ENCODE measurements around the gene ZMYM4. TPM values are rescaled to one million over a fixed set of nuclear protein-coding genes. Genes with fewer than 3 reads are reported as not detected.

Gene ZMYM4
- polyA plus RNA-seq, 1 donor from 2014 or later, result 28.0 TPM

DNA sequence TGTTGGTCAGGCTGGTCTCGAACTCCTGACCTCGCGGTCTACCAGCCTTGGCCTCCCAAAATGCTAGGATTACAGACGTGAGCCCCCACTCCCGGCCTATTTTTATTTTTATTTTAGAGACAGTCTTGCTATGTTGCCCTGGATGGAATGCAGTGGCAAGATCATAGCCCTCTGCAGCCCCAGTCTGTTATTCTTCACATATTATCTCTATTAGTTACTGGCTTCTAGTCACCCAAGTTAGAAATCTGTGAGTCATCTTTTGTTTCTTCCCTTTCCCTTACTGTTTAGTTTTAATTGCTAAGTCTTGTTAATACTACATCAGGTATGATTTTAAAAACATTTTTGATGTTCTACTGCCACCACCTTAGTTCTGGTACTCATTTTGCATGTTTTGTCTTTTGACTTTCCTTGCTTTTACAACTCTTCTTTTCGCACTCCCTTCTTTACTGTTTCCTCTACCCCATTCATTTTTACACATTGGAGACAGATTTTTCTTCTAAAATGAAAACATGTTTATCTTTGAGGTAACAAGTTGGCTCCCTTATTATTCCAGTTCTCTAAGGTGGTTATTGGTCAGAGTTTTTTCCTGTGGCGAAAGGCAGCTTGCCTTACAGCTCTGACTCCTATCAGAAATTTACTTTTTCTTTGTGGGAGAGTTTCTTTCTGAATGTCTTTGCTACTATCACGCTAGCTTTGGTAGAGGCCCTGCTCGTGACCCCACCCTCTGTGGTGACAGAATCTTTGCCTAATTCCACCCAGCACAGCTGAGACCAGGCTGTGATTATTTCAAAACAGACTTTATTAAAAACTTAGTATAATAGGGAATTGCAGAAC is 19.5 kb downstream of the ZMYM4 start:
- Mint-ChIP-seq H3K27ac (no peak overlapping the region), H3K27me3 (no peaks in the 10 kb centered on the region), H3K36me3 (peaks cover 15% of the 10 kb centered on the region), H3K9me3 (no peaks in the 10 kb centered on the region), H3K4me1 (peaks cover 12 to 29% (median 21%) of the 10 kb centered on the region in 3 donors), H3K4me3 (no peak overlapping the region)

GRCh38 chr1:35288761-35289160 is 20.3 kb downstream of the ZMYM4 start:
- Mint-ChIP-seq H3K36me3 (peaks cover 15% of the 10 kb centered on the region), H3K4me1 (peaks cover 12 to 29% (median 21%) of the 10 kb centered on the region in 3 donors), H3K9me3 (no peaks in the 10 kb centered on the region), H3K27me3 (no peaks in the 10 kb centered on the region), H3K4me3 (no peak overlapping the region), H3K27ac (no peak overlapping the region)

DNA sequence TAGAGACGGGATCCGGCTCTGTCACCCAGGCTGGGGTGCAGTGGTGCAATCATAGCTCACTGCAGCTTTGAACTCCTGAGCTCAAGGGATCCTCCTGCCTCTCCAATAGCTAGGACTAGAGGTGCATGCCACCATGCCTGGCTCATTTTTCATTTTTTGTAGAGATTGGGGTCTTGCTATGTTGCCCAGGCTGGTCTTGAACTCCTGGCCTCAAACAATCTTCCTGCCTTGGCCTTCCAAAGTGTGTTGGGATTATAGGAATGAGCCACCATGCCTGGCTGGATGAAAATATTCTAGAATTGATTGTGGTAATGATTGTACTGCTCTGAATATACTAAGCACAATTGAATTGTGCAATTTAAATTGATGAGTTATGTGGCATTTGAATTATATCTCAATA is 21.9 kb downstream of the ZMYM4 start:
- Mint-ChIP-seq H3K9me3 (no peaks in the 10 kb centered on the region), H3K36me3 (peaks cover 7% of the 10 kb centered on the region), H3K4me1 (peaks cover 10 to 23% (median 18%) of the 10 kb centered on the region in 3 donors), H3K4me3 (no peak overlapping the region), H3K27me3 (no peaks in the 10 kb centered on the region), H3K27ac (no peak overlapping the region)

GRCh38 chr1:35294809-35295208 is 26.3 kb downstream of the ZMYM4 start:
- Mint-ChIP-seq H3K4me3 (no peak overlapping the region), H3K36me3 (peaks cover 7% of the 10 kb centered on the region), H3K9me3 (no peaks in the 10 kb centered on the region), H3K27me3 (no peaks in the 10 kb centered on the region), H3K4me1 (peaks cover 5 to 10% (median 10%) of the 10 kb centered on the region in 3 donors), H3K27ac (no peak overlapping the region)

DNA sequence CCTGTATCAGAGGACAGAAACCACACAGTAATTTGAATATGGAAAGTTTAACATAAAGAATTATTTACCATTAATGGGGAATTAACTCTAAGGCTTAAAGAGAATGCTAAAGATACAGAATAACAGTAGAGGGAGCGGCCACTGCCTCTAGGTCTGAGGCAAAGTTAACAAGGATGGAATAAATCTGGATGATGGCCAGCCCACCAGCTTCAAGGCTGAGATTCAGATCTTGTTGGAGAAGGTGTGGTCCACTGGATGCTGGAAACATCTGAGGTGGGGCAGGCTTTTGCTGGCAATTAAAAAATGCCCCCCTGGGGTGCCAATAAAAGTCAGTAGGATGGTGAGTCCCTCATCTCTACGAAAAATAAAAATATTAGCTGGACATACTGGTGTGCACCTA is 29.4 kb downstream of the ZMYM4 start:
- Mint-ChIP-seq H3K4me1 (peaks cover 5 to 11% (median 10%) of the 10 kb centered on the region in 3 donors), H3K36me3 (peaks cover 7% of the 10 kb centered on the region), H3K9me3 (no peaks in the 10 kb centered on the region), H3K27ac (peak overlapping the region in 1 of 3 donors; percentile 88), H3K4me3 (no peak overlapping the region), H3K27me3 (no peaks in the 10 kb centered on the region)

DNA sequence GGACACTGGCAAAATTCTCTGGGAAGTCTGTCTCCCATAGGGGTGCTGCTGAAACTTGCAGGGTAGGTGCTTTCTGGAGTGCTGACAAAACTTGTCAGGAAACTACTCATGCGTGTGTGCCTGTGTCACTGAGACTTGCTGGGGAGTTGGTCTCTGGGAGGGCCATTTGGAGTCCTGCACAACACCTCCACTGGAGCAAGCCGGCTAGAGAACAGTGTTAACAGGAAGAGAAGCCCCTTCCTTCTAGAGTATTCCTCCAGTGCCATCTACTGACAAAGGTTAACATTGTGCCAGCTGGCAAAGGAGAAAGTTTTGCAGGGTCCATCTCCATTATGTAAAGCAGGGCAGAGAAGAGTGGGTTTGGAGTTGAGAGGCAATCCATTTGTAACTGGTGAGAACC is 30.0 kb downstream of the ZMYM4 start:
- Mint-ChIP-seq H3K27me3 (no peaks in the 10 kb centered on the region), H3K4me3 (no peak overlapping the region), H3K36me3 (peaks cover 7% of the 10 kb centered on the region), H3K27ac (peak overlapping the region in 1 of 3 donors; percentile 88), H3K9me3 (no peaks in the 10 kb centered on the region), H3K4me1 (peaks cover 5 to 11% (median 10%) of the 10 kb centered on the region in 3 donors)

DNA sequence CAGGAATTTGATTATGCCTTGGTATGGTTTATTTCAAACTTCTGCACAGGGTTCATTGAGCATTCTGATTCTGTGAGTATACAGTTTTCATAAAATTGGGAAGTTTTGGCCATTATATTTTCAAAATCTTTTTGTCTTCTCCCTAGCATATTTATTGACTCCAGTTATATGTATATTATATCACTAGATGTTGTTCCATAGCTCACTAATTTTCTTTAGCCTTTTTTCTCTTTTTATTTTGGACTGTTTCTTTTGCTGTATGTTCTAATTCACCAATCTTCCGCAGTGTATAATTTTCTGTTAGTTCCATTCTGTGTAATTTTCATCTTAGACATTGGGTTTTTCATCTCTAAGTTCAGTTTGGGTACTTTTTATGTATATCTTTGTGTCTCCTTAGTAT is 31.9 kb downstream of the ZMYM4 start:
- Mint-ChIP-seq H3K4me3 (no peak overlapping the region), H3K9me3 (no peaks in the 10 kb centered on the region), H3K27me3 (no peaks in the 10 kb centered on the region), H3K36me3 (peaks cover 9% of the 10 kb centered on the region), H3K4me1 (peaks cover 5 to 13% (median 6%) of the 10 kb centered on the region in 3 donors), H3K27ac (peak overlapping the region in 1 of 3 donors; percentile 68)

DNA sequence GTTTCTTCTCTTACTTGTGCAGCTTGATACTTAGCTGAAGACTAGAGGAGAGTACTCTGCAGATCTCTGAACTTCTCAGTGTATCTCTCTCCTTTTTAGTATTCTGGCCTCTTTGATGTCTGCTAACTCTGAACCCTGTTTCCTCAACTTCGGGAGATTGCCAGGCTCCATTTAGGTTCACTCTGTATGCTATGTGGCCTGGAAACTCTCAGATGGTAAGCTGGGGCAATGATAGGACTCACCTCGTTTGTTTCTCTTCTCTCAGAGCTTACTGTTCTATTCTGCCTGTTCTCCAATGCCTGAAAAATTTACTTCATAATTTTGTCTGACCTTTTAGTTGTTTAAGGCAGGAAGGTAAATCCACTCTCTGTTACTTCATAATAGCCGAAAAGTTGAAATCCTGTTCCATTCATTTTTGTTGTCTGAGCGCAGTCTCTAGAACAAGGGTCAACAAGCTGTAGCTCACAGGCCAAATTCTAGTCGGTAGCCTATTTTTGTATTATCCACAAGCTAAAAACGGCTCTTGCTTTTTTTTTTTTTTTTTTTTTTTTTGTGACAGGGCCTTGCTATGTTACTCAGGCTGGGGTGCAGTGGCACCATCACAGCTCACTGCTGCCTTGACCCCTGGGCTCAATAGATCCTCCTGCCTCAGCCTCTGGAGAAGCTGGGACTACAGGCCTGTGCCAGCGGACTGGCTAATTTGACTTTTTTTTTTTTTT is 33.3 kb downstream of the ZMYM4 start:
- H3K36me3 Mint-ChIP-seq, result peaks cover 12% of the 10 kb centered on the region

DNA sequence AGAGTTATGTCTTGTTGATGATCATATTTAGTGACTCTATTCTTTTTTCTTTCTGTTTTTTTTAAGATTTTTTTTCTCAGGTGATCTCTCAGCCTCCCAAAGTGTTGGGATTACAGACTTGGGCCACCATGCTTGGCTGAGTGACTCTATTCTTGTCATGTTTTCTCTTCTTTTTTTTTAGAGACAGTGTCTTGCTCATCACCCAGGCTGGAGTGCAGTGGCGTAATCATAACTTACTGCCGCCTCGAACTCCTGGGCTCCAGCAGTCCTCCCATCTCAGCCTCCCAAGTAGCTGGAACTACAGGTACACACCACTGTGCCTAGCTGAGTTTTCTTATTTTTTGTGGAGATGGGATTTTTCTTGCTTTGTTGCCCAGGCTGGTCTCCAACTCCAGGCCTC is 36.9 kb downstream of the ZMYM4 start:
- Mint-ChIP-seq H3K27me3 (no peaks in the 10 kb centered on the region), H3K9me3 (no peaks in the 10 kb centered on the region), H3K36me3 (peaks cover 8% of the 10 kb centered on the region), H3K4me3 (no peak overlapping the region), H3K27ac (no peak overlapping the region), H3K4me1 (peaks cover 0 to 7% (median 4%) of the 10 kb centered on the region in 3 donors)

More for the DNA sequence above, 33.3 kb downstream of the ZMYM4 start:
- Mint-ChIP-seq H3K27me3 (no peaks in the 10 kb centered on the region), H3K4me1 (peaks cover 4 to 13% (median 13%) of the 10 kb centered on the region in 3 donors), H3K9me3 (no peaks in the 10 kb centered on the region), H3K4me3 (no peak overlapping the region), H3K27ac (no peak overlapping the region)

DNA sequence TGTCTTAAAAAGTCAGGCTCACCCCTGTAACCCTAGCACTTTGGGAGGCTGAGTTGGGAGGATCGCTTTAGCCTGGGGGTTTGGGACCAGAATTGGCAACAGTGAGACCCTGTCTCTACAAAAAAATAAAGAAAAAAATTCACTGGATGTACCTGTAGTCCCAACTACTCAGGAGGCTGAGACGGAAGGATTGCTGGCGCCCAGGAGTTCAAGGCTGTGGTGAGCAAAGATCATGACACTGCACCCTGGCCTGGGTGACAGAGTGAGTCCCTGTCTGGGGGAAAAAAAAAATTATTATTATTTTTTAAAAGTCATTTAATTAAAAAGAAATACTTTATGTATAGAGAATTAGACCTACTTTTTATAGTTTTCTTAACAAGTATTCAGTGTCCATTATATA is 47.1 kb downstream of the ZMYM4 start:
- Mint-ChIP-seq H3K4me1 (peaks cover 0 to 1% (median 1%) of the 10 kb centered on the region in 3 donors), H3K4me3 (peak overlapping the region in 1 of 4 donors; percentile 28)

DNA sequence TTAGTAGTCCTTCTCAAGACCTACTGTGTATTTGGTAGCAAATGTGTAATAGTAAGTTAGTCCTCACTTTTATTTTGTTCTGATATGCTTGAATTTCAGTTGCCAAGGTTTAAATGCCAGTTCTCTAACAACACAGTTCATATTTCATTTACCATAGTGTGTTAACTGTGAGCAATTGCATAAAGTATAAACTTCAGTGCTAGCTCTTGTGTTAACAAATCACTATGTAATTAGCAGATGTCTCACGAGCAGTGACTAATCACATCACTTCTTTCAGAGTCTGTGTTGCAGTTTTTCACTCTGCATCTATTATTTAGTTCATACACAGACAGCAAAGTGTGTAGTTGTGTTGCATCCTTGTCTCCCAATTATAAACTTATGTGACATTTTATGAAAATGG is 47.8 kb downstream of the ZMYM4 start:
- peaks cover 0 to 4% (median 1%) of the 10 kb centered on the region in 3 donors for H3K4me1 Mint-ChIP-seq

More for the DNA sequence above, 47.1 kb downstream of the ZMYM4 start:
- H3K9me3 Mint-ChIP-seq, result no peaks in the 10 kb centered on the region
- H3K27ac Mint-ChIP-seq, result no peak overlapping the region
- no peaks in the 10 kb centered on the region for H3K27me3 Mint-ChIP-seq
- H3K36me3 Mint-ChIP-seq, result peaks cover 5% of the 10 kb centered on the region

GRCh38 chr1:35319988-35320713 is 51.6 kb downstream of the ZMYM4 start:
- H3K27ac Mint-ChIP-seq, result no peak overlapping the region
- no peaks in the 10 kb centered on the region for H3K27me3 Mint-ChIP-seq
- H3K36me3 Mint-ChIP-seq, result peaks cover 12% of the 10 kb centered on the region

More for the DNA sequence above, 47.8 kb downstream of the ZMYM4 start:
- no peaks in the 10 kb centered on the region for H3K9me3 Mint-ChIP-seq
- no peak overlapping the region for H3K4me3 Mint-ChIP-seq
- H3K27me3 Mint-ChIP-seq, result no peaks in the 10 kb centered on the region
- peaks cover 5% of the 10 kb centered on the region for H3K36me3 Mint-ChIP-seq
- no peak overlapping the region for H3K27ac Mint-ChIP-seq

DNA sequence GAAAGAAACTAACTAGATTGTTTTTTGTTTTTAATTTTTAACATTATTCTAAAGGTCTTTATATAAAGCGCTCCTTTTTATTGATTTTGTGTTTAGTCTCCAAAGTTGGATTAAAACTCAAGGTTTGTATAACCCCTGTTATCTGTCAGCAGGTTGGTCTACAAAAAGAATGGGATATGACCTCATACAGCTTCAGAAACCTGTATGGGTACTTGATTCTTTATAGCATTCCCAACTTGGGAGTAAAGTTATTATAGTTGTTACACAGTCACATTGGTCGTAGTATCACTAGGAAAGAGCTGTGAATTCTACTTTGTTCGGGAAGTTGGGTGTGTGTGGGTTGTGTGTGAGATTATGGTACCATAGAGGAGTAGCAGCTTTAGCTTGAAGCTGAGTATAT is 52.4 kb downstream of the ZMYM4 start:
- Mint-ChIP-seq H3K9me3 (no peaks in the 10 kb centered on the region), H3K4me3 (no peak overlapping the region), H3K4me1 (peaks cover 1 to 8% (median 5%) of the 10 kb centered on the region in 3 donors), H3K36me3 (peaks cover 11% of the 10 kb centered on the region), H3K27ac (peak overlapping the region in 1 of 3 donors; percentile 73), H3K27me3 (no peaks in the 10 kb centered on the region)

More at GRCh38 chr1:35319988-35320713, 51.6 kb downstream of the ZMYM4 start:
- Mint-ChIP-seq H3K4me1 (peaks cover 1 to 8% (median 5%) of the 10 kb centered on the region in 3 donors), H3K9me3 (no peaks in the 10 kb centered on the region), H3K4me3 (no peak overlapping the region)

DNA sequence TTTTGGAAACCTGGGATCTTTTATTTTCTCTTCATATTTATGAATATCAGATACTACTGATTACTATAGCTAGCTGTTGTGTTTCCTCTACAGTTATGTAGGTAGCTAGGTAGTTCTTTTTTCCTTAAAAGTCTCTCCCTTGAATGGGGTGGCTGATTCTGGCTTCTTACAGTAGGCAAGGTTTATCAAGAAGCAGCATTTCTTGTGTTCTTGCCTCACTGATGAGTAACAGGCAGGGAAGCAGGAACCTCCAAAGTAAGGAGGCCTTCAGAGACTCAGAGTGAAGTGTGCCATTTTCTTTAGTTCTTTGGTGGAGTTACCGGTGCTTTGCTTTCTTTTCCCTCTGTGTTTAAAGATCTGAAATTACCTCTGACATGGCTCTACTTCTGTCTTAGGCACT is 56.0 kb downstream of the ZMYM4 start:
- H3K4me1 Mint-ChIP-seq, result peaks cover 0 to 8% (median 5%) of the 10 kb centered on the region in 3 donors
- H3K36me3 Mint-ChIP-seq, result peaks cover 14% of the 10 kb centered on the region
- H3K9me3 Mint-ChIP-seq, result no peaks in the 10 kb centered on the region
- no peaks in the 10 kb centered on the region for H3K27me3 Mint-ChIP-seq
- H3K27ac Mint-ChIP-seq, result no peak overlapping the region
- H3K4me3 Mint-ChIP-seq, result no peak overlapping the region

Data from IgD-negative memory B cell (primary cell).